H1 (cell line): ENCODE data around the gene COL19A1. TPM values are rescaled to one million over a fixed set of nuclear protein-coding genes. Genes with fewer than 3 reads are reported as not detected.

ENCODE experiments used
- CTCF ChIA-PET: fragments of 300-600 bp; sonication (Branson Sonifier 250); formaldehyde crosslinking; loops from one replicate; lab custom pipeline; 2021; ENCODE audit not compliant: partially characterized antibody; lab: Charles Lee
- POLR2A ChIA-PET: fragments of 300-600 bp; sonication (Branson Sonifier 250); formaldehyde crosslinking; loops from one replicate; lab custom pipeline; 2021; ENCODE audit warnings: inconsistent platforms; ENCODE audit not compliant: partially characterized antibody; lab: Charles Lee
- DNase-seq, 2 experiments: peaks; one replicate each; pipeline versions ENCODE4 v3.0.0 to v3.0.0-alpha.2; 2010 to 2022; ENCODE audit warnings: low spot score in 2 of 2, low read depth in 1 of 2, mixed read lengths in 1 of 2
- FAIRE-seq: peaks from 2 replicates; lab custom pipeline; 2011; peaks lifted over from hg19 to GRCh38; lab: Jason Lieb, UNC
- H2AFZ ChIP-seq: 2 replicates; pipeline ENCODE4 v1.8.1; 2012; ENCODE audit warnings: low read length, inconsistent platforms
- H2AK5ac ChIP-seq: 2 replicates; pipeline ENCODE4 v1.6.1; 2013; ENCODE audit warnings: low read depth, low read length
- H2BK120ac ChIP-seq: replicated peaks from 2 replicates; pipeline ENCODE3; 2013; ENCODE audit warnings: low read depth, low read length, inconsistent platforms
- H2BK12ac ChIP-seq: 2 replicates; pipeline ENCODE4 v1.6.1; 2013; ENCODE audit warnings: low read depth, low read length
- H2BK15ac ChIP-seq: 2 replicates; pipeline ENCODE4 v1.6.1; 2013; ENCODE audit warnings: low read length
- H2BK20ac ChIP-seq: 2 replicates; pipeline ENCODE4 v1.6.1; 2013; ENCODE audit warnings: low read length
- H2BK5ac ChIP-seq: 2 replicates; pipeline ENCODE4 v1.6.1; 2013; ENCODE audit warnings: low read depth, low read length
- H3K14ac ChIP-seq: 2 replicates; pipeline ENCODE4 v1.6.1; 2013; ENCODE audit warnings: inconsistent platforms; ENCODE audit not compliant: insufficient read length
- H3K18ac ChIP-seq: 2 replicates; pipeline ENCODE4 v1.6.1; 2013; ENCODE audit warnings: low read length; ENCODE audit errors: extremely low read depth
- H3K23ac ChIP-seq: 2 replicates; pipeline ENCODE4 v1.6.1; 2013; ENCODE audit warnings: inconsistent platforms; ENCODE audit not compliant: insufficient read length
- H3K23me2 ChIP-seq: 2 replicates; pipeline ENCODE4 v1.6.1; 2013; ENCODE audit warnings: low read depth, low read length
- H3K27ac ChIP-seq: 2 replicates; pipeline ENCODE4 v1.6.1; 2011; ENCODE audit warnings: low read depth, low read length, inconsistent platforms
- H3K27me3 ChIP-seq, 4 experiments: replicated peaks in 1 of 4; 1 replicate in 1 of 4; 2 replicates in 3 of 4; pipeline versions ENCODE4 v1.6.1 to v1.8.1; 2011 to 2013; ENCODE audit warnings: low read length in 3 of 4, mild to moderate bottlenecking in 3 of 4, inconsistent platforms in 2 of 4, mixed read lengths in 2 of 4, moderate library complexity in 1 of 4; ENCODE audit not compliant: control insufficient read depth in 3 of 4, insufficient read depth in 3 of 4; ENCODE audit errors: extremely low read depth in 1 of 4
- H3K36me3 ChIP-seq, 4 experiments: 2 replicates each; pipeline versions ENCODE4 v1.6.1 to v1.8.1; 2011 to 2013; ENCODE audit warnings: mild to moderate bottlenecking in 4 of 4, low read length in 3 of 4, moderate library complexity in 2 of 4, control low read depth in 1 of 4, inconsistent platforms in 1 of 4; ENCODE audit not compliant: insufficient read depth in 4 of 4, control insufficient read depth in 2 of 4
- H3K4ac ChIP-seq: replicated peaks from 2 replicates; pipeline ENCODE3; 2013; ENCODE audit warnings: low read length, low read depth, mixed read lengths, inconsistent platforms; ENCODE audit not compliant: insufficient read length
- H3K4me1 ChIP-seq, 4 experiments: replicated peaks in 1 of 4; 1 replicate in 1 of 4; 2 replicates in 3 of 4; pipeline versions ENCODE4 v1.6.1 to v1.8.1; 2011 to 2013; ENCODE audit warnings: low read length in 3 of 4, inconsistent platforms in 2 of 4, mixed read lengths in 1 of 4; ENCODE audit not compliant: insufficient read depth in 4 of 4, control insufficient read depth in 3 of 4
- H3K4me2 ChIP-seq, 2 experiments: 2 replicates each; pipeline versions ENCODE4 v1.6.1 to v1.8.1; 2011 to 2013; ENCODE audit warnings: low read depth in 2 of 2, low read length in 2 of 2, control low read depth in 1 of 2, inconsistent platforms in 1 of 2, mild to moderate bottlenecking in 1 of 2; ENCODE audit not compliant: insufficient read depth in 1 of 2
- H3K4me3 ChIP-seq, 4 experiments: fragments of 200-600, 300-600 bp in 1 of 4; sonication (generic), shearing (Covaris generic), sonication (Bioruptor Twin) in 1 of 4; 2 replicates each; pipeline versions ENCODE4 v1.5.1 to v1.8.1; 2011 to 2016; ENCODE audit warnings: low read length in 4 of 4, low read depth in 3 of 4, control low read depth in 2 of 4, inconsistent platforms in 2 of 4, mild to moderate bottlenecking in 2 of 4, mixed read lengths in 1 of 4, moderate library complexity in 1 of 4; ENCODE audit not compliant: insufficient read depth in 2 of 4; ENCODE audit errors: extremely low read depth in 1 of 4
- H3K56ac ChIP-seq: replicated peaks from 2 replicates; pipeline ENCODE3; 2013; ENCODE audit warnings: low read depth, mild to moderate bottlenecking, mixed read lengths, low read length, inconsistent platforms; ENCODE audit not compliant: insufficient read length
- H3K79me1 ChIP-seq: 2 replicates; pipeline ENCODE4 v1.6.1; 2013; ENCODE audit warnings: low read depth, low read length, control low read depth
- H3K79me2 ChIP-seq, 2 experiments: 2 replicates each; pipeline versions ENCODE4 v1.6.1 to v1.8.1; 2012 to 2013; ENCODE audit warnings: low read length in 2 of 2, mild to moderate bottlenecking in 2 of 2, inconsistent platforms in 1 of 2; ENCODE audit not compliant: insufficient read depth in 2 of 2, control insufficient read depth in 1 of 2
- H3K9ac ChIP-seq, 4 experiments: replicated peaks in 1 of 4; 1 replicate in 1 of 4; 2 replicates in 3 of 4; pipeline versions ENCODE4 v1.6.1 to v1.8.1; 2011 to 2013; ENCODE audit warnings: low read depth in 3 of 4, low read length in 3 of 4, control low read depth in 2 of 4, mild to moderate bottlenecking in 2 of 4, moderate library complexity in 2 of 4, inconsistent platforms in 1 of 4; ENCODE audit errors: extremely low read depth in 1 of 4
- H3K9me3 ChIP-seq, 2 experiments: 2 replicates each; pipeline versions ENCODE4 v1.6.1 to v1.8.1; 2012 to 2013; ENCODE audit warnings: mild to moderate bottlenecking in 2 of 2, moderate library complexity in 2 of 2, control low read depth in 1 of 2, inconsistent platforms in 1 of 2, low read depth in 1 of 2, low read length in 1 of 2, mixed read lengths in 1 of 2; ENCODE audit not compliant: insufficient read depth in 2 of 2
- H4K20me1 ChIP-seq, 2 experiments: replicated peaks in 1 of 2; 2 replicates each; pipeline versions ENCODE3 to v1.8.1; 2011 to 2013; ENCODE audit warnings: inconsistent platforms in 2 of 2, low read length in 2 of 2, mild to moderate bottlenecking in 1 of 2; ENCODE audit not compliant: insufficient read depth in 2 of 2, control insufficient read depth in 1 of 2
- H4K5ac ChIP-seq: 2 replicates; pipeline ENCODE4 v1.6.1; 2013; ENCODE audit warnings: low read length, low read depth, mixed read lengths, inconsistent platforms; ENCODE audit not compliant: insufficient read length
- H4K8ac ChIP-seq: 2 replicates; pipeline ENCODE4 v1.8.0; 2013; ENCODE audit warnings: mild to moderate bottlenecking, moderate library complexity, low read length, inconsistent platforms; ENCODE audit not compliant: insufficient read depth; ENCODE audit errors: extremely low read depth
- H4K91ac ChIP-seq: replicated peaks from 2 replicates; pipeline ENCODE3; 2013; ENCODE audit warnings: low read length, mixed read lengths, inconsistent platforms; ENCODE audit not compliant: insufficient read length
- MAFK ChIP-seq: IDR thresholded peaks from 2 replicates; pipeline ENCODE4 v1.6.1; 2012; ENCODE audit warnings: low read depth, mild to moderate bottlenecking, improper control_type of control experiment, low read length
- POLR2AphosphoS5 ChIP-seq: IDR thresholded peaks from 2 replicates; pipeline ENCODE4 v1.6.1; 2011; ENCODE audit warnings: low read depth, low read length
- WGBS, 2 experiments: shearing (Covaris generic) in 1 of 2; methylation state at CpG; one replicate each; pipeline versions ENCODE4 v1.1.6 to v1.1.7; 2013 to 2015; ENCODE audit warnings: low lambda C conversion rate in 2 of 2, mixed read lengths in 2 of 2, inconsistent platforms in 1 of 2, low coverage in 1 of 2, missing lambda C conversion rate in 1 of 2; ENCODE audit not compliant: insufficient replicate concordance in 2 of 2, insufficient coverage in 1 of 2, insufficient read length in 1 of 2; ENCODE audit errors: extremely low coverage in 1 of 2, missing lambda C conversion rate in 1 of 2; 5-methylcytosine and 5-hydroxymethylcytosine counted together
- polyA plus RNA-seq, 7 experiments: library from polyadenylated mRNA; depleted of rRNA in 3 of 7; stranded (reverse) in 5 of 7; unstranded in 2 of 7; fragments of >200 nt in 5 of 7; fragments of 200-250 nt in 2 of 7; gene quantifications; 1 replicate in 5 of 7; 2 replicates in 1 of 7; 4 replicates in 1 of 7; pipeline versions ENCODE4 v1.2.1 to v1.2.3, GENCODE V29; 2011 to 2013; ENCODE audit warnings: missing spikeins in 2 of 7, mixed read lengths in 2 of 7
- total RNA-seq: library from RNA; stranded (reverse); fragmentation: NEBNext Ultra II Directional; extraction: Animal tissue kit (Norgen Biotek cat#: 25700); gene quantifications from 2 replicates; pipeline ENCODE4 v1.2.1, GENCODE V29; 2021

Gene COL19A1
- total and polyA plus RNA-seq, 2 of the 8 experiments (the other 6 are each of a cell fraction or from before 2014, with no cell fraction given), result not detected

DNA sequence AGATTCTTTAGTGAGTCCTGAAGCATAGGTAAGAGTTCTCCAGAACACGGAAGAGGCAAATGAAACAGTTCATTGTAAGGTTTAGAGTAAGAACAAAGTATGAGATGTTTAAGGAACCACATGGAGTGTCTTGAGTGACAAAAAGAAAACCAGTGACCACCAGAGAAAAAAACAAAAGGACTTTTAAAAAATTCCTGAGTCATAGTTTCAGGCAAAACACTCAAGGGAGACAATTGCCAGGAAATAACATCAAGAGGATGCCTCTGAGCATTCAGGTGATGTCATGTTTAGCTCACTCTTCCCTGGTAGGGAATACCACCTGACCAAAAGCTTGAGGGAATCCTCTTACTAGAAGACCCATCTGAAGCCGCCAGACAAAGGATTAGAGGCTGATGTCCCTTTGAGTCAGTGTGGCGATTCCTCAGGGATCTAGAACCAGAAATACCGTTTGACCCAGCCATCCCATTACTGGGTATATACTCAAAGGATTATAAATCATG lies 110.3 kb downstream of the COL19A1 start:
- 90% methylated on average over 4 of the region's 4 CpGs; no CpG with 5 or more reads in 1 of the 2 experiments for WGBS, 2 experiments
- H3K18ac ChIP-seq, result no peak overlapping the region
- no peak overlapping the region for H4K8ac ChIP-seq
- no peak overlapping the region for H3K27ac ChIP-seq
- no peak overlapping the region for H4K5ac ChIP-seq
- H2AK5ac ChIP-seq, result no peak overlapping the region
- no peaks in the 10 kb centered on the region for H3K23me2 ChIP-seq
- no peak overlapping the region for H4K91ac ChIP-seq
- H3K27me3 ChIP-seq, result no peaks in the 10 kb centered on the region
- no peak for TF ChIP-seq POLR2AphosphoS5
- TF ChIP-seq MAFK, result 0 out of 2 replicates have a peak, but pooled peaks have one; percentile 10
- no peak overlapping the region for H3K4me3 ChIP-seq
- POLR2A ChIA-PET, result no interaction called here
- CTCF ChIA-PET, result no interaction called here
- no peak overlapping the region for H3K4me2 ChIP-seq
- H3K79me1 ChIP-seq, result no peaks in the 10 kb centered on the region
- 0 out of 7 replicates have a peak, but pooled peaks cover 0 to 3% (median 0%) of the 10 kb centered on the region in 4 experiments for H3K4me1 ChIP-seq
- no peak overlapping the region for H3K4ac ChIP-seq
- H3K79me2 ChIP-seq, result no peaks in the 10 kb centered on the region
- no peak overlapping the region for H2BK120ac ChIP-seq
- FAIRE-seq (no peak), DNase-seq (no peak)
- H4K20me1 ChIP-seq, result no peaks in the 10 kb centered on the region
- H3K56ac ChIP-seq, result no peak overlapping the region
- no peaks in the 10 kb centered on the region for H3K36me3 ChIP-seq
- no peak overlapping the region for H2BK5ac ChIP-seq
- H2BK12ac ChIP-seq, result no peak overlapping the region
- H3K9ac ChIP-seq, result no peak overlapping the region
- no peaks in the 10 kb centered on the region for H3K9me3 ChIP-seq
- H2AFZ ChIP-seq, result 0 out of 2 replicates have a peak overlapping the region, but pooled peaks have one; percentile 20
- no peak overlapping the region for H3K23ac ChIP-seq
- H3K14ac ChIP-seq, result no peak overlapping the region
- no peak overlapping the region for H2BK20ac ChIP-seq
- H2BK15ac ChIP-seq, result no peak overlapping the region
